DOHH2 (cell line): ENCODE results near the gene EIF1AD.

Experiments
- H3F3A ChIP-seq: fragments of 200-600 bp; sonication (generic), shearing (Covaris generic); 2 replicates; pipeline ENCODE4 v1.6.0; 2016; ENCODE audit warnings: antibody characterized with exemption, mild to moderate bottlenecking; ENCODE audit not compliant: control insufficient read depth, insufficient read depth
- H3K27ac ChIP-seq: fragments of 200-600 bp; sonication (generic); 2 replicates; pipeline ENCODE4 v1.5.1; 2014; ENCODE audit warnings: low read depth, mild to moderate bottlenecking, low read length, moderate library complexity
- H3K27me3 ChIP-seq: fragments of 200-600 bp; sonication (generic); 2 replicates; pipeline ENCODE4 v1.6.1; 2014; ENCODE audit warnings: mild to moderate bottlenecking, low read length, mixed read lengths; ENCODE audit not compliant: control insufficient read depth
- H3K36me3 ChIP-seq: fragments of 200-600 bp; sonication (generic); 2 replicates; pipeline ENCODE4 v1.6.1; 2014; ENCODE audit warnings: mild to moderate bottlenecking, low read length, moderate library complexity, mixed read lengths; ENCODE audit not compliant: control insufficient read depth
- H3K4me1 ChIP-seq: fragments of 200-600 bp; sonication (generic); 2 replicates; pipeline ENCODE4 v1.6.1; 2014; ENCODE audit warnings: mild to moderate bottlenecking, low read length, mixed read lengths; ENCODE audit not compliant: control insufficient read depth
- H3K4me2 ChIP-seq: fragments of 200-600 bp; sonication (generic); 2 replicates; pipeline ENCODE4 v1.6.0; 2014; ENCODE audit warnings: mild to moderate bottlenecking, low read length, moderate library complexity
- H3K4me3 ChIP-seq: fragments of 200-600 bp; sonication (generic); 2 replicates; pipeline ENCODE4 v1.5.1; 2014; ENCODE audit warnings: mild to moderate bottlenecking, low read length, mixed read lengths
- H3K79me2 ChIP-seq: fragments of 200-600 bp; sonication (generic); 2 replicates; pipeline ENCODE4 v1.6.1; 2014; ENCODE audit warnings: mild to moderate bottlenecking, low read length, mixed read lengths; ENCODE audit not compliant: control insufficient read depth
- H3K9me2 ChIP-seq: fragments of 200-600 bp; sonication (generic); replicated peaks from 2 replicates; pipeline ENCODE4 v1.6.1; 2014; ENCODE audit warnings: mild to moderate bottlenecking, low read length, mixed read lengths; ENCODE audit not compliant: control insufficient read depth
- H3K9me3 ChIP-seq: fragments of 200-600 bp; sonication (generic); 2 replicates; pipeline ENCODE4 v1.6.1; 2014; ENCODE audit warnings: antibody characterized with exemption, low read length, mixed read lengths; ENCODE audit not compliant: control insufficient read depth, insufficient read depth
- H4K20me1 ChIP-seq: fragments of 200-600 bp; sonication (generic); 2 replicates; pipeline ENCODE4 v1.6.0; 2014; ENCODE audit warnings: low read depth, mild to moderate bottlenecking, antibody characterized with exemption, low read length, moderate library complexity; ENCODE audit not compliant: control insufficient read depth, insufficient read depth
- CTCF ChIP-seq: fragments of 200-600 bp; sonication (generic); IDR thresholded peaks from one replicate; pipeline ENCODE4 v1.5.1; 2014; ENCODE audit warnings: antibody characterized with exemption, mild to moderate bottlenecking, low read depth, low read length; ENCODE audit not compliant: poor library complexity, severe bottlenecking
- EZH2phosphoT487 ChIP-seq: fragments of 200-600 bp; sonication (generic); IDR thresholded peaks from 2 replicates; pipeline ENCODE4 v1.6.1; 2017; ENCODE audit warnings: borderline replicate concordance, mild to moderate bottlenecking, antibody characterized with exemption, low read length, moderate library complexity, mixed read lengths

EIF1AD gene

GRCh38 chr11:65988791-65989592, 13.0 kb downstream of the EIF1AD start:
- H4K20me1 ChIP-seq = no peaks in the 10 kb centered on the region
- no peaks in the 10 kb centered on the region for H3K9me3 ChIP-seq
- H3K79me2 ChIP-seq = no peaks in the 10 kb centered on the region
- H3K27me3 ChIP-seq = no peaks in the 10 kb centered on the region
- H3K36me3 ChIP-seq = peaks cover 20% of the 10 kb centered on the region
- no peak overlapping the region for H3K4me3 ChIP-seq
- TF ChIP-seq EZH2phosphoT487 (no peak), CTCF (peak; percentile 99)
- 0 out of 2 replicates have a peak, but pooled peaks cover 2% of the 10 kb centered on the region for H3K4me1 ChIP-seq
- H3K4me2 ChIP-seq = no peak overlapping the region
- H3F3A ChIP-seq = peaks cover 9% of the 10 kb centered on the region; the same call in 1 of the 2 replicates
- H3K9me2 ChIP-seq = no peaks in the 10 kb centered on the region
- H3K27ac ChIP-seq = no peak overlapping the region

DNA sequence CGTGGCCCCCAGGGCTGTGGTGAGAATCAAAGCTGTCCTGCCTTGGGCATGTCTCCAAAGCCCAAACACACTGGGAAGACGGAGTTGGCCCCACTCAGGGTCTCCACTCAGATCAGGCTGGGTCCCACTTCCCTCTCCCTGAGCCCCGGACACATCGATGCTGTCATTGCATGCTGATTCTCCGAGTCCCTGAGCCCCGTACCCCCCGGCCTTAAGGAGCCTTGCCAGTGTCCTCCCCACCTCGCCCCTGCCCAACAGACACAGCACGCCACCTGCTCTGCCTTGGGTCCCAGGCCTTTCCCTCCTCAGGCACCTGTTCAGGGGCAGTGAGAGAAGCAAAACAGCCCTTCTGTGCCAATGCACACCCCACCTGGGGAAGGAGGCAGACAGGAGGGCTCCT, 14.6 kb downstream of the EIF1AD start:
- Histone ChIP-seq H3K27me3 (no peaks in the 10 kb centered on the region), H3K9me2 (no peaks in the 10 kb centered on the region), H3F3A (peaks cover 9% of the 10 kb centered on the region; the same call in 1 of the 2 replicates), H4K20me1 (no peaks in the 10 kb centered on the region), H3K36me3 (peaks cover 17% of the 10 kb centered on the region), H3K27ac (no peak overlapping the region), H3K79me2 (no peaks in the 10 kb centered on the region), H3K9me3 (no peaks in the 10 kb centered on the region), H3K4me1 (0 out of 2 replicates have a peak, but pooled peaks cover 2% of the 10 kb centered on the region), H3K4me3 (no peak overlapping the region), H3K4me2 (no peak overlapping the region)
- TF ChIP-seq EZH2phosphoT487 = no peak
- TF ChIP-seq CTCF = no peak

GRCh38 chr11:65983589-65983987, 18.4 kb downstream of the EIF1AD start:
- H3K79me2 ChIP-seq = no peaks in the 10 kb centered on the region
- H3K4me3 ChIP-seq = no peak overlapping the region
- H3F3A ChIP-seq = 0 out of 2 replicates have a peak, but pooled peaks cover 2% of the 10 kb centered on the region
- TF ChIP-seq CTCF (no peak), EZH2phosphoT487 (no peak)
- no peak overlapping the region for H3K4me2 ChIP-seq
- no peaks in the 10 kb centered on the region for H3K9me2 ChIP-seq
- no peaks in the 10 kb centered on the region for H3K27me3 ChIP-seq
- no peaks in the 10 kb centered on the region for H4K20me1 ChIP-seq
- no peak overlapping the region for H3K27ac ChIP-seq
- no peaks in the 10 kb centered on the region for H3K4me1 ChIP-seq
- H3K9me3 ChIP-seq = no peaks in the 10 kb centered on the region
- peaks cover 10% of the 10 kb centered on the region; the same call in 1 of the 2 replicates for H3K36me3 ChIP-seq
